Mesenchymal stem cell (in vitro differentiated cells and primary cell): ENCODE results near the gene TSPAN15.
A peak's percentile ranks its signal among the peaks of the same experiment; 100 is the strongest.

Source experiments
- DNase-seq: peaks from one replicate; pipeline ENCODE4 v3.0.0-alpha.2; 2013
- H2AFZ ChIP-seq: one replicate; pipeline ENCODE4 v1.6.1; 2013; ENCODE audit warnings: low read depth, mild to moderate bottlenecking, control low read depth, inconsistent platforms, low read length, moderate library complexity
- H2AK5ac ChIP-seq: 2 replicates; pipeline ENCODE4 v1.6.1; 2013; ENCODE audit warnings: low read length, moderate library complexity, mild to moderate bottlenecking, inconsistent platforms; ENCODE audit not compliant: severe bottlenecking
- H2BK120ac ChIP-seq: one replicate; pipeline ENCODE4 v1.6.1; 2013; ENCODE audit warnings: low read depth, mild to moderate bottlenecking, inconsistent platforms, low read length, moderate library complexity
- H2BK12ac ChIP-seq, 2 experiments: one replicate each; pipeline ENCODE4 v1.6.1; 2013; ENCODE audit warnings: inconsistent platforms in 2 of 2, low read length in 2 of 2, mild to moderate bottlenecking in 2 of 2, moderate library complexity in 2 of 2, control low read depth in 1 of 2
- H2BK15ac ChIP-seq: one replicate; pipeline ENCODE4 v1.6.1; 2013; ENCODE audit warnings: mild to moderate bottlenecking, low read depth, inconsistent platforms; ENCODE audit not compliant: poor library complexity, severe bottlenecking
- H2BK5ac ChIP-seq: 2 replicates; pipeline ENCODE4 v1.6.1; 2013; ENCODE audit warnings: low read depth, mild to moderate bottlenecking, low read length, control low read depth, inconsistent platforms; ENCODE audit not compliant: poor library complexity, severe bottlenecking
- H3K14ac ChIP-seq, 2 experiments: one replicate each; pipeline ENCODE4 v1.6.1; 2013; ENCODE audit warnings: inconsistent platforms in 2 of 2, low read length in 2 of 2, control low read depth in 1 of 2, mild to moderate bottlenecking in 1 of 2, moderate library complexity in 1 of 2
- H3K18ac ChIP-seq, 2 experiments: one replicate each; pipeline ENCODE4 v1.6.1; 2013; ENCODE audit warnings: inconsistent platforms in 2 of 2, low read length in 2 of 2, control low read depth in 1 of 2, low read depth in 1 of 2, mild to moderate bottlenecking in 1 of 2
- H3K23ac ChIP-seq, 2 experiments: one replicate each; pipeline ENCODE4 v1.6.1; 2013; ENCODE audit warnings: inconsistent platforms in 2 of 2, low read length in 2 of 2, mild to moderate bottlenecking in 2 of 2, moderate library complexity in 2 of 2, control low read depth in 1 of 2
- H3K27ac ChIP-seq: 2 replicates; pipeline ENCODE4 v1.5.1; 2013; ENCODE audit warnings: mild to moderate bottlenecking, moderate library complexity, low read length, control low read depth, inconsistent platforms; ENCODE audit not compliant: poor library complexity, severe bottlenecking
- H3K27me3 ChIP-seq, 2 experiments: 2 replicates each; pipeline versions ENCODE4 v1.6.1 to v1.7.0; 2013; ENCODE audit warnings: low read length in 2 of 2, mild to moderate bottlenecking in 2 of 2, moderate library complexity in 2 of 2, control low read depth in 1 of 2, inconsistent platforms in 1 of 2; ENCODE audit not compliant: control insufficient read depth in 1 of 2, insufficient read depth in 1 of 2
- H3K36me3 ChIP-seq, 2 experiments: 2 replicates each; pipeline versions ENCODE4 v1.6.1 to v1.7.0; 2013; ENCODE audit warnings: low read length in 2 of 2, control low read depth in 1 of 2, inconsistent platforms in 1 of 2, low read depth in 1 of 2, mild to moderate bottlenecking in 1 of 2; ENCODE audit not compliant: insufficient read depth in 2 of 2, control insufficient read depth in 1 of 2
- H3K4ac ChIP-seq, 2 experiments: one replicate each; pipeline ENCODE4 v1.6.1; 2013; ENCODE audit warnings: inconsistent platforms in 2 of 2, low read length in 2 of 2, mild to moderate bottlenecking in 2 of 2, moderate library complexity in 2 of 2, control low read depth in 1 of 2, low read depth in 1 of 2
- H3K4me1 ChIP-seq: 2 replicates; pipeline ENCODE4 v1.6.1; 2013; ENCODE audit warnings: low read depth, low read length, control low read depth; ENCODE audit not compliant: control insufficient read depth, insufficient read depth
- H3K4me2 ChIP-seq: 2 replicates; pipeline ENCODE4 v1.6.1; 2013; ENCODE audit warnings: low read length, mild to moderate bottlenecking, inconsistent platforms; ENCODE audit not compliant: poor library complexity, severe bottlenecking
- H3K4me3 ChIP-seq, 2 experiments: 2 replicates each; pipeline versions ENCODE4 v1.5.1 to v1.7.0; 2013; ENCODE audit warnings: low read length in 2 of 2, mild to moderate bottlenecking in 2 of 2, control low read depth in 1 of 2, low read depth in 1 of 2; ENCODE audit not compliant: insufficient read depth in 1 of 2
- H3K79me1 ChIP-seq: replicated peaks from 2 replicates; pipeline ENCODE4 v1.6.1; 2013; ENCODE audit warnings: mild to moderate bottlenecking, control low read depth, low read length, inconsistent platforms; ENCODE audit not compliant: poor library complexity, severe bottlenecking
- H3K9ac ChIP-seq: 2 replicates; pipeline ENCODE4 v1.7.0; 2013; ENCODE audit warnings: mild to moderate bottlenecking, low read length, moderate library complexity
- H3K9me3 ChIP-seq: 2 replicates; pipeline ENCODE4 v1.7.0; 2013; ENCODE audit warnings: mild to moderate bottlenecking, low read length; ENCODE audit not compliant: control insufficient read depth
- H4K8ac ChIP-seq: one replicate; pipeline ENCODE4 v1.6.1; 2013; ENCODE audit warnings: inconsistent platforms, mild to moderate bottlenecking, low read length, moderate library complexity
- H4K91ac ChIP-seq: one replicate; pipeline ENCODE4 v1.6.1; 2013; ENCODE audit warnings: mild to moderate bottlenecking, low read length, inconsistent platforms
- WGBS: methylation state at CpG from one replicate; pipeline ENCODE4 v1.1.7; 2013; ENCODE audit warnings: mixed read lengths; 5-methylcytosine and 5-hydroxymethylcytosine counted together

Gene TSPAN15

DNA sequence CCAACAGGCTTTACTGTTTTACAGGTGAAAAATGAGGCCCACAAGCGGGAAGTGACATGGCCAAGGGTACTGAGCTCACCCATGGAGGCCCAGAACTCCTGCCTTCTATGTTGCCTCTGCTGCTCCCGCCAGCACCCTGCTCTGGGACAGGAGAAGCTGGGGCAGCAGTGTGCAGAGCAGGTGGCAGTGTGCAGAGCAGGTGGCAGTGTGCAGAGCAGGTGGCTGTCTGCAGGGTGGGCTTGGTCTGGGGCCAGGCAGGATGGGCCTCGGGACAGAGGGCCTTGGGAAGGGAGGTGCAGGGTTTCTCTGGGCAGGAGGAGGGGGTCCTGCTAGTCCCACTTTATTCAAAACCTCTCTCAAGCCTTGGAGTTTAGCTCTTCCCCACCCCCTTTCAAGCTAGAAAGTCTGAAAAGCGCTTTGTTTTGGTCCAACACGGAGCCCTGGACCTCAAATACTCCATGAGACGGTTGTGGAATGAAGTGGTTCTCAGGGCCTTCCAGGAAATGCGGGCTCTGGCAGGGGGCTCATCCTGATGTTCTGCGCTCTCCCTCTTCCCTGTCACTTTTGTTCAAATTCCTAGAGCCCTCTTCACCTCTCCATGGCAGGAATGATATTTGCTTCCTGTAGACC lies 26.8 kb downstream of the TSPAN15 start:
- no peak overlapping the region for H3K9ac ChIP-seq
- H3K27me3 ChIP-seq, result peaks cover 0 to 9% of the 10 kb centered on the region in 2 experiments
- H3K4ac ChIP-seq, result peak overlapping the region in 1 of 2 experiments; percentile 79
- H3K36me3 ChIP-seq, result no peaks in the 10 kb centered on the region
- peak overlapping the region in 1 of 2 experiments; percentile 87 for H3K14ac ChIP-seq
- H3K4me2 ChIP-seq, result no peak overlapping the region
- H3K23ac ChIP-seq, result no peak overlapping the region
- H2BK12ac ChIP-seq, result peak overlapping the region in 1 of 2 experiments; percentile 84
- peak overlapping the region; percentile 34 for H2BK5ac ChIP-seq
- H3K4me3 ChIP-seq, result no peak overlapping the region
- H3K18ac ChIP-seq, result peak overlapping the region; percentile 34 to 37
- H2AK5ac ChIP-seq, result no peak overlapping the region
- peak overlapping the region; percentile 36 for H4K91ac ChIP-seq
- H2BK15ac ChIP-seq, result peak overlapping the region; percentile 56
- peaks cover 3% of the 10 kb centered on the region for H3K79me1 ChIP-seq
- no peak for DNase-seq
- H3K4me1 ChIP-seq, result peaks cover 13% of the 10 kb centered on the region
- H2BK120ac ChIP-seq, result no peak overlapping the region
- H3K27ac ChIP-seq, result no peak overlapping the region
- H4K8ac ChIP-seq, result no peak overlapping the region
- 85% methylated on average over 8 of the region's 8 CpGs for WGBS
- H2AFZ ChIP-seq, result no peak overlapping the region
- H3K9me3 ChIP-seq, result no peaks in the 10 kb centered on the region

- Histone ChIP-seq H3K14ac (peak overlapping the region in 1 of 2 experiments; percentile 86), H3K9me3 (no peaks in the 10 kb centered on the region), H3K36me3 (no peaks in the 10 kb centered on the region), H3K18ac (peak overlapping the region; percentile 69 to 86), H3K27me3 (peaks cover 0 to 9% of the 10 kb centered on the region in 2 experiments), H3K4me1 (peaks cover 12% of the 10 kb centered on the region), H3K9ac (no peak overlapping the region), H2BK5ac (no peak overlapping the region), H3K79me1 (peaks cover 3% of the 10 kb centered on the region), H2BK15ac (peak overlapping the region; percentile 80), H2BK120ac (peak overlapping the region; percentile 69), H2AFZ (no peak overlapping the region), H3K4me3 (no peak overlapping the region), H2AK5ac (no peak overlapping the region), H4K91ac (peak overlapping the region; percentile 93), H3K4ac (peak overlapping the region; percentile 64 to 91), H3K23ac (no peak overlapping the region), H3K27ac (no peak overlapping the region), H4K8ac (peak overlapping the region; percentile 90), H3K4me2 (no peak overlapping the region), H2BK12ac (peak overlapping the region; percentile 72 to 94)
- DNase-seq, result peak; percentile 64
- 48% methylated on average over 7 of the region's 7 CpGs for WGBS
Measured at GRCh38 chr10:69479240-69480067, 28.2 kb downstream of the TSPAN15 start.

DNA sequence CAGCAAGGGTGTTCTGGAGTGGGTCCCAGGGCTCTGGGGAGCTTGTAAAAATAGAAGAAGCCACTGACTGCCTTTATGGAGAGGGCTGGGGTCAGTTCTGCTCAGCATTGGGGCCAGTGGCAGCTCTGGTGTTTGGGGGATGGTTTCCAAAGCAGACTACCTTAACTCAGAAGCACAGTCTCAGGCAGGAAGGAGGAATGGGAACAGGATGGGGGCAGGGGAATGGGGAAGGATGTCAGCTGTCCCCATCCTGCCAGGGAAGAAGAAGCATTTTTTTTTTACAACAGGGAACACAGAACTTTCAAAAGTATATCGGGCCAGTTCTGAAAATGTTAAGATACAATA lies 28.8 kb downstream of the TSPAN15 start:
- H3K4me2 ChIP-seq, result no peak overlapping the region
- peaks cover 1% of the 10 kb centered on the region for H3K79me1 ChIP-seq
- no peak overlapping the region for H3K27ac ChIP-seq
- H3K36me3 ChIP-seq, result no peaks in the 10 kb centered on the region
- no peaks in the 10 kb centered on the region for H3K9me3 ChIP-seq
- 80% methylated on average over 1 of the region's 1 CpG for WGBS
- peak overlapping the region; percentile 64 to 91 for H3K4ac ChIP-seq
- no peak overlapping the region for H2AFZ ChIP-seq
- no peak overlapping the region for H2AK5ac ChIP-seq
- H3K23ac ChIP-seq, result no peak overlapping the region
- peak overlapping the region; percentile 80 for H2BK15ac ChIP-seq
- H2BK12ac ChIP-seq, result peak overlapping the region; percentile 37 to 72
- no peak overlapping the region for H2BK120ac ChIP-seq
- H3K18ac ChIP-seq, result peak overlapping the region; percentile 54 to 69
- H2BK5ac ChIP-seq, result no peak overlapping the region
- no peak overlapping the region for H3K4me3 ChIP-seq
- H4K91ac ChIP-seq, result peak overlapping the region; percentile 22
- H3K9ac ChIP-seq, result no peak overlapping the region
- peaks cover 0 to 9% of the 10 kb centered on the region in 2 experiments for H3K27me3 ChIP-seq
- peaks cover 7% of the 10 kb centered on the region for H3K4me1 ChIP-seq
- H3K14ac ChIP-seq, result no peak overlapping the region
- peak overlapping the region; percentile 78 for H4K8ac ChIP-seq
- DNase-seq, result no peak

DNA sequence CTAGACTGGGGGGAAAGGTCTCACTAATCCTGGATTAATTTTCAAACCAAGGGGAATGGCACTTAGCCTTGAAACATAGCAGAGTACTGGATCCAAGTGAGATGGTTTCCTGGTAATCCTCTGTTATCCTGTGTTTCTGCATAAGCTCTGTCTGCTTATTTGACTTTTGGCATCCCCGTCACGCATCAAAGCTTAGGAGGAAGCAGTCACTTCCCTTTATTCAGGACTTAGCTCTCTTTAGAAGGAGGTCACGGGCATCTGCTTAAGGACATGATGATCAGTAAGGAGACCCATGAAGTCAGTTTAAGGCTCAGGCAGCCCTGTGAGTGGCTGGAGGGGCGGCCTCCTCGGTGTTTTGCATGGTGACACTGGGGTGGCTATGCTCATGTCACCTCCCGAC lies 30.0 kb downstream of the TSPAN15 start:
- H3K4me3 ChIP-seq, result no peak overlapping the region
- peak overlapping the region in 1 of 2 experiments; percentile 61 for H3K14ac ChIP-seq
- peaks cover 1% of the 10 kb centered on the region for H3K79me1 ChIP-seq
- no peak overlapping the region for H3K27ac ChIP-seq
- no peak overlapping the region for H4K8ac ChIP-seq
- H4K91ac ChIP-seq, result peak overlapping the region; percentile 5
- H2BK12ac ChIP-seq, result peak overlapping the region in 1 of 2 experiments; percentile 54
- no peak overlapping the region for H3K9ac ChIP-seq
- H3K4me2 ChIP-seq, result no peak overlapping the region
- no peak overlapping the region for H2AFZ ChIP-seq
- peak; percentile 52 for DNase-seq
- no peak overlapping the region for H2BK120ac ChIP-seq
- 71% methylated on average over 6 of the region's 6 CpGs for WGBS
- H3K27me3 ChIP-seq, result peaks cover 0 to 9% of the 10 kb centered on the region in 2 experiments
- H2BK15ac ChIP-seq, result peak overlapping the region; percentile 70
- no peaks in the 10 kb centered on the region for H3K36me3 ChIP-seq
- no peak overlapping the region for H2BK5ac ChIP-seq
- H3K9me3 ChIP-seq, result no peaks in the 10 kb centered on the region
- H3K18ac ChIP-seq, result peak overlapping the region; percentile 1 to 31
- peak overlapping the region in 1 of 2 experiments; percentile 24 for H3K4ac ChIP-seq
- no peak overlapping the region for H2AK5ac ChIP-seq
- peaks cover 5% of the 10 kb centered on the region for H3K4me1 ChIP-seq
- peak overlapping the region in 1 of 2 experiments; percentile 67 for H3K23ac ChIP-seq
